Superior temporal gyrus (tissue), 1 donor: ENCODE data around the gene CFAP65.
A peak's percentile ranks its signal among the peaks of the same experiment; 100 is the strongest.

ENCODE experiments used
- DNase-seq: peaks from one replicate; pipeline ENCODE4 v3.0.0-alpha.2; 2016; ENCODE audit errors: extremely low spot score

CFAP65 gene

GRCh38 chr2:219060821-219061791 lies 19.8 kb upstream of the CFAP65 start, which contains the start of gene IHH:
TSS of gene IHH (minus strand) at chr2:219060921. CDS start at chr2:219060467, 454 bp downstream.
- DNase-seq: no peak

- no peak for DNase-seq
Observed at GRCh38 chr2:219059725-219060682, 18.7 kb upstream of the CFAP65 start.

GRCh38 chr2:219059375-219059724 lies 18.0 kb upstream of the CFAP65 start:
- no peak for DNase-seq

DNA sequence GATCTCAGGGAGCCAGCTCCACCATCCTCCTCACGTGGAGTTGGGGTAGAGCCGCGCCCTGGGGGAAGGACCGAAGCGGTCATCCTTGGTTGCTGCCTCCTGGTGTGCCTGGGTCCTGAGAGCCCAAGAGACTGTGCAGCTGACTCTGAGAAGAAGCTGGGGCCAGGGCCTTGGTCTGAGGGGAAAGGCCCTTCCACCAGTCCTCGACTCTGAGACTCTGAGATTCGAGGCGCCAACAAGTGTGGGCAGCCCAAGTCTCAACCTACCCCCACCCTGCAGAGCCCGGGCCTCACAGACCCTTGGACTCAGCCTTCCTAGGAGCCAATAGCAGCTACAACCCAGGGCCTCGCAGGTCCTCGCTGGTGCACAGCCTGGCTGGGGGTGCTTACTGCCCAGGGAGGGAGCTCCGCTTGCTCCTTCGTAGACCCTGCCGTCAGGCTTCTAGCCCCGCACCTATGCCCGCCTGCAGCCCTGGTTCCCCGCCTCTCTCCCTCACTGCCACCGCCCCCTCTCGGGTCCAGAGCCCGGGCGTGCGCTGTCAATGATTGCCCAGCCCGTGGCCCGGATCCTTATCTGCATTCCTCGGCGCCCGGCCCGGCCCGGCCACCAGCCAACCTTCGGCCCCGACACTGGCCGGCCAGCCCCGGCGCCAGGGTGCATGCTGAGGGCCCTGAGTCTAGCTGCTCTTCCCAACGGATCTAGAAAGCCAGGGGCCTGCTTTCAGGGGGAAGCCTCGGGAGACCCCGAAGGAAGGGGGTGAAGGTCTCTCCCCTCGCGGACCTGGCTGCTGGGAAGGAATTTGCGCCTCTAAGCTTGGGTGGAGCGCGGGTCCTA lies 17.4 kb upstream of the CFAP65 start:
- DNase-seq: no peak

DNA sequence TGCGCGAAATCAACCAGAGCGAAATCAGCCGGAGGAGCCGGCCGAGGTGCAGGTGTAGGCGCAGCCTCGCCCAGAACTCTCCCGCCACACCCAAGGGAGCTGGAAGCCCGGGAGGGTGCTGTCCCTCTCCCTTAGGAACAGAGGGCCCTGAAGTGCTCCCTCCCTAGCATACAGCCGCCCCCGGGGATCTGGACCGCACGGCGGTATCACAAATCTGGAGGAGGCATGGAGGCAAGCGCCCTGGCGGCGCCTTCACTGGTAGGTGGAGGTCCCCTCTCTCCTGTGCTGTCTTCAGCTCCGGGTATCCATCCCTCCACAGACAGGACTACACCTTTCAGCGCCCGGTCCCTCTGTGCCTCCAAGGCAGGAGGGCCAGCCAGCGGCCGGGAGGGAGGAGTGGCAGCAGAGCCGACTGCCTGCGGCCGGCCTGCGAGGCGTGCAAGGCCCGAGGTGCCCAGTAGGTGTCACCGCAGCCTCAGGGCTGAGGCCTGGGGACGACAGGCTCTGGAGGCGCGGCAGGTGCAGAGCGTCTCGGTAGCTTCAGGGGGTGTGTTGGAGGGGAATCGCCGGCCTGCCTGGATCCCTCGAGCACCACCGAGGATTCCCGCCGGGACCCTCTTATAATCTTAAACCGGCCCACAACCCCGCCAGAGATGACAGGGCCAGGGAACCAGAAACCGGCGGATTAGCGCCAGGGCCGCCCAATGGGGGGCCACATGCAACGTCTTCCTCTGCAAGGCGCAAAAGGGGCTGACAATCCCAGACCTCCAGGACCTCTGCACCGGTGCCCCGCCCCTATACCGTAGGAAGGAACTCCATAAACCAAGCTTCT lies 16.6 kb upstream of the CFAP65 start:
- DNase-seq: peak; percentile 75

GRCh38 chr2:219056896-219057708 lies 15.8 kb upstream of the CFAP65 start:
- no peak for DNase-seq

DNA sequence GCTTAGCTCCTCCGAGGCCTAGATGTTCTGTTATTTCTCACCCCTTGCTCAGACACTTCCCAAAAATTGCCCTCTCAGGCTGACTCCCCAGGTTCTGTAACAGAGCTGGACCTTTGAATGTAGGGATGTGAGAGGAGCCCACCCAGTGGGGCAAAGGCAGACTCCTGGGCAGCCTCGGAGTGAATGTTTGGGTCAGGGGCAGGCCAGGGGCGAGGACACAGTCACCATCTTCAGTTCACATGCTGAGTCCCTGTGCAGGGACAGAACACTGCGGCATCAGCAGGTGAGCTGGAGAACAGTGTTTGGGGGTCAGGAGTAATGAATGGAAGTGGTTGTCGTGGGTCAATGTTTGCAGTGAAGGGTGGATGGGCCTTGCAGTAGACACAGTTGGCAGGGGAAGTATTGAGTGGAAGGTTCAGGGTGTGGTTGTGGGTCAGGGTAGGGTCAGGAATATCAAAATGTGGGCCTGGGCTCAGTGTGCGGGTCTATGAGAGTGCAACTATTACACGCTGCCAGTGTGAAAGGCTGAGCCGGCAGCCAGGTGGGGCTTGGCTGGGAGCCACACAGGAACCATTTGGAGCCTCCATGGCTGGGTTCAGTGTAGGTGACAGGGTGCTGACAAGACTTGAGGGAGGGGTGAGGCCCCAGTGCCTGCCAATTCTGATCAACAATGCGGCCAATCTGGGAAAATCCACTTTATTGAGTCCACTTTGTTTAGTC lies 15.0 kb upstream of the CFAP65 start:
- no peak for DNase-seq

GRCh38 chr2:219054956-219055903 lies 13.9 kb upstream of the CFAP65 start:
- no peak for DNase-seq

DNA sequence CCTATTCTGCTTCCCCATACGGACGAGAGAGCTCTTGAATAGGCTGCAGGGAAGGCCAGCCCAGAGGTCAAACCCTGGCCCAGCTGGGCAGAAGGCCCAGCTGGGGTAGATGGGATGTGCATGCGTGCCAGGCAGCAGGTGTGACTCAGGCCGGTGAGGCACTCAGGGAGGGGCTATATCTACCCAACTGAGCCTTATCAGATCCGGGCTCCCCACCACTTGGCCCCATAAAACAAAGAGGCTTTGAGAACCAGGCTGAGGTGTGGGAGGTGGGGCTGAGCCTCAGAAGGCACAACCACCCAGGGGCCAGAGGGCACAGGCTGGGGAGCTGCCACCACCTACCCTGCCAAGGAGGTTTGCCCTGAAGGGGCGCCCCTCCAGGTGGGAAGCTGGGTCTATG lies 8.0 kb upstream of the CFAP65 start:
- no peak for DNase-seq

- no peak for DNase-seq
Observed at GRCh38 chr2:219045937-219046550, 4.7 kb upstream of the CFAP65 start.

GRCh38 chr2:219042750-219043149 lies 1.4 kb upstream of the CFAP65 start:
- no peak for DNase-seq

GRCh38 chr2:219042157-219042556 lies 841 bp upstream of the CFAP65 start:
- DNase-seq: no peak

GRCh38 chr2:219038600-219038999 lies 2.7 kb downstream of the CFAP65 start:
- no peak for DNase-seq

DNA sequence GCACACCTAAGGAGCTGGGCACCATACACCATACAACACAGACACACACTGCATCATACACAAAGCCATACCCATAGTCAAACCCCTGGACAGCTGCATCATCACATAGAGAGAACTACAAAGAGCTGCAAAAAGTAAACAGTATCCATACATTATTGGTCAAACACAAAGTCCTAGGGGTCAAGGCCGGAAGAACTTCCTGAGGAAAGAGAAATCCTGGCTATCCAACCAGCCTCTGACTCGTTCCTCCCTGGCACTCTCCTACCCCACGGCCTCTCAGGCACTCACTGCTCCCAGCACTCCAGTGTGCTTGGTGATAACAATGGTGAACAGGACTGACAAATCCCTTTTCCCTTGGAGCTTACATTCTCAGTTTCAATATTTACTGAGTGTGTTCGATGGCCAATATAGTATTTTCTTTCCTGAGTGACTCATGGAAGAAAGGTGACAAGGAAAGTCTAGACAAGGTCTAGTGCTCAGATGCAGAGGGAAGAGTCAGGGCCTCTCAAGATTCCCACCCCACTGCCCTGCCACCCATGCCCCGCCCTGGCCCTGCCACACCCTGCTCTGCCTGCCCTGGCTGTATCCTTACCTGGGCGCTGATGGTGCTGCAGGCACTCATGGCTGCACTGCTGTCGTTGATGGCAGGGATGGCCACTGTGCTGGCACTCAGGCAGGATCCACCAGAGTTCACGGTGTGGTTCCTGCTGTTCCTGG lies 3.4 kb downstream of the CFAP65 start:
- no peak for DNase-seq

- no peak for DNase-seq
Observed at GRCh38 chr2:219035942-219036341, 5.4 kb downstream of the CFAP65 start.

- no peak for DNase-seq
Observed at GRCh38 chr2:219034823-219035222, 6.5 kb downstream of the CFAP65 start.
